Kidney (tissue), 14 donors: ENCODE data around the gene RAB29. TPM values are rescaled to one million over a fixed set of nuclear protein-coding genes. Genes with fewer than 3 reads are reported as not detected.

Experiments used
- DNase-seq, 5 donors: peaks; one replicate each; pipeline ENCODE4 v3.0.0-alpha.2; 2013 to 2020
- FAIRE-seq: peaks from 2 replicates; lab custom pipeline; 2012; peaks lifted over from hg19 to GRCh38; lab: Jason Lieb, UNC
- H3K27ac ChIP-seq, 2 donors: one replicate each; pipeline ENCODE4 v1.7.0; 2013; ENCODE audit warnings: low read depth in 2 of 2, low read length in 2 of 2, inconsistent platforms in 1 of 2
- H3K27me3 ChIP-seq: one replicate; pipeline ENCODE4 v1.7.1; 2013; ENCODE audit warnings: low read length, inconsistent platforms; ENCODE audit not compliant: control insufficient read depth, insufficient read depth
- H3K36me3 ChIP-seq, 3 donors: one replicate each; pipeline versions ENCODE4 v1.7.0 to v1.7.1; 2013; ENCODE audit warnings: low read length in 3 of 3, control low read depth in 1 of 3, inconsistent platforms in 1 of 3; ENCODE audit not compliant: insufficient read depth in 3 of 3, control insufficient read depth in 2 of 3
- H3K4me1 ChIP-seq, 3 donors: one replicate each; pipeline versions ENCODE4 v1.7.0 to v1.7.1; 2013; ENCODE audit warnings: low read length in 3 of 3, inconsistent platforms in 1 of 3, low read depth in 1 of 3; ENCODE audit not compliant: control insufficient read depth in 2 of 3, insufficient read depth in 2 of 3
- H3K4me3 ChIP-seq, 3 donors: one replicate each; pipeline versions ENCODE4 v1.7.0 to v1.8.1; 2013; ENCODE audit warnings: low read length in 3 of 3, control low read depth in 1 of 3, inconsistent platforms in 1 of 3
- H3K9ac ChIP-seq, 3 donors: one replicate each; pipeline versions ENCODE4 v1.7.0 to v1.7.1; 2013; ENCODE audit warnings: low read length in 3 of 3, control low read depth in 1 of 3, inconsistent platforms in 1 of 3
- H3K9me3 ChIP-seq, 3 donors: one replicate each; pipeline versions ENCODE4 v1.7.0 to v1.7.1; 2013; ENCODE audit warnings: low read length in 3 of 3, control low read depth in 1 of 3, inconsistent platforms in 1 of 3; ENCODE audit not compliant: control insufficient read depth in 2 of 3, insufficient read depth in 1 of 3
- CTCF ChIP-seq: IDR thresholded peaks from 3 replicates; pipeline ENCODE4 v1.5.1; 2012; ENCODE audit warnings: mild to moderate bottlenecking, moderate library complexity, borderline replicate concordance; ENCODE audit not compliant: insufficient read depth; ENCODE audit errors: extremely low read depth
- intact Hi-C: fragments of 100-400 bp; cut with DNase I; formaldehyde crosslinking; loops from one replicate; pipeline ENCODE4 v1.11.1; 2022
- polyA plus RNA-seq: library from polyadenylated mRNA; stranded (reverse); fragments of 350-450 nt; fragmentation: Illumina TruSeq; extraction: RNeasy Lipid Tissue Mini Kit (QIAGEN cat#74804); gene quantifications from one replicate; pipeline ENCODE4 v1.2.3, GENCODE V29; 2014; ENCODE audit warnings: low read depth, low replicate concordance; ENCODE audit not compliant: insufficient read depth
- total RNA-seq: library from RNA; stranded (reverse); fragmentation: NEBNext Ultra II Directional; extraction: Animal tissue kit (Norgen Biotek cat#: 25700); gene quantifications from one replicate; pipeline ENCODE4 v1.2.1, GENCODE V29; 2021
- donor health status: control.
- donor health status: control.
- donor health status: control.
- donor health status: control.
- donor health status: control.
- donor health status: DM: yes; HTN: yes; CAD: no.
- donor health status: Normal renal cell carcinoma (clear cell type).

Gene RAB29
- total and polyA plus RNA-seq, 2 donors from 2014 or later: 25.9 to 52.4 TPM

GRCh38 chr1:205792481-205792881 is 17.2 kb upstream of the RAB29 start:
- Histone ChIP-seq H3K27me3 (no peaks in the 10 kb centered on the region), H3K27ac (no peak overlapping the region), H3K36me3 (peaks cover 4 to 47% (median 35%) of the 10 kb centered on the region in 3 donors), H3K4me3 (no peak overlapping the region), H3K9me3 (no peaks in the 10 kb centered on the region), H3K9ac (no peak overlapping the region), H3K4me1 (no peaks in the 10 kb centered on the region)
- no peak for TF ChIP-seq CTCF
- FAIRE-seq: no peak
- no peak for DNase-seq
- intact Hi-C loops: loop anchor here (5.0 kb wide), 1 partner anchor 185 kb away; no protein-coding TSS in a partner anchor

- H3K4me3 ChIP-seq: no peak overlapping the region
- H3K4me1 ChIP-seq: no peaks in the 10 kb centered on the region
- no peak overlapping the region for H3K27ac ChIP-seq
- peak; percentile 78 for TF ChIP-seq CTCF
- DNase-seq (peak in 3 of 5 donors; percentile 59 to 82 (median 65)), FAIRE-seq (no peak)
- no peaks in the 10 kb centered on the region for H3K27me3 ChIP-seq
- no peak overlapping the region for H3K9ac ChIP-seq
- no peaks in the 10 kb centered on the region for H3K9me3 ChIP-seq
- H3K36me3 ChIP-seq: peaks cover 0 to 39% (median 28%) of the 10 kb centered on the region in 3 donors
- intact Hi-C loops: loop anchor here (5.0 kb wide), 1 partner anchor 186 kb away; no protein-coding TSS in a partner anchor
Observed at GRCh38 chr1:205791568-205792180, 16.4 kb upstream of the RAB29 start.

DNA sequence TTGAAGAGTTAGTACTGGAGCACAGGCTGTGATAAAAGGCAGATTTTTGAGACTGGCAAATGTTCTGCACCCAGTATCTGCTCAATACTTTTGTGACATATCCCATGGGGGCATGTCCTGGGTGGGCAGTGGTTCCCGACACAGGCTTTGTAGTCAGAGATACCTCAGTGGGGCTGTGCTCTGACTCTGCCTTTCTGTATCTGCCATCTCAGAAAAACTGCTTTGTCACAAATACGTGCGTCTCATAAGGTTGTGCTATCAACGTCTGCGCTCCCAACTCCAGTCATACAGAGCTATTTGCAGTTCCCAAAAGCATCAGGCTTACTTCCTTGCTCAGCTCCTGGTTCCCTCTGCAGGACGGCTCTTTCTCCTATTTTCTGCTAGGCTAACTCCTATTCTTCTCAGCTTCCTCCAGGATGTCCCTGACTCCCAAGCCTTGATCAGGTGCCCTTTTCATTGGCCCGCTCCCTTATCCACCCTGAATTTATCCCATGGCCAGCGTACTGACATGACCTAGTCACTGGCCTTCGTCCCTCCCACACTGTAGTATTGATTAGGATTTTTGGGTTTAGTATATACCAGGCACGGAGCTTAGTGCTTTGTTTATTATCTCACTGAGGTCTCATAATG is 12.1 kb upstream of the RAB29 start:
- DNase-seq: no peak
- no peaks in the 10 kb centered on the region for H3K9me3 ChIP-seq
- TF ChIP-seq CTCF: no peak
- peaks cover 0 to 20% (median 11%) of the 10 kb centered on the region in 3 donors for H3K4me1 ChIP-seq
- H3K9ac ChIP-seq: no peak overlapping the region
- intact Hi-C loops: no loop called here
- H3K4me3 ChIP-seq: no peak overlapping the region
- peaks cover 0 to 3% (median 2%) of the 10 kb centered on the region in 3 donors for H3K36me3 ChIP-seq
- no peaks in the 10 kb centered on the region for H3K27me3 ChIP-seq
- H3K27ac ChIP-seq: no peak overlapping the region
- FAIRE-seq: no peak
